Measurements from ENCODE around the gene METRNL.

METRNL gene

DNA sequence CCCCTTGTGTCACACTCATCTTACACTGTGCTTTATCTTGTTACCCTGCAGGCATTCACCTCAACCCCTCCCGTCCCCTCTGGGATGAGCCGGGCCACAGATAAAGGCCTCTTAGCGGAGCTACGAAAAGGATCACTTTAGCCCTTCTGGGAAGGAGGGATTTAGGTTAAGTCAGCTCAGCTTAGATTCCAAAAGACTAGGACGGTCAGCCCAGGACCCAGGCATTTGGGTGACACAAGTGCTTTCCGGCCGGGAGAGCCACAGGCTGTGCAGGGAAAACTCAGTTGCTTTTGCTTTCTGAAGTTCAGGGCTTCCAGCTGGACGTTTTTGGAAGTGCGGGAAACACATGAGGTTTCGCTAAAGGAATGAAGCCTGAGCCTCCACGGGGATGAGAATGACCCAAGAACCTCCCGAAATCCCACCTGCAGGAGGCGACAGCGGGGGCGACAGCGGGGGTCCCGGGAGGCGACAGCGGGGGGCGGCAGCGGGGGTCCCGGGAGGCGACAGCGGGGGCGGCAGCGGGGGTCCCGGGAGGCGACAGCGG, 11.6 kb upstream of the METRNL start:
- no peak for DNase-seq (ENCODE audit: low read depth)

DNA sequence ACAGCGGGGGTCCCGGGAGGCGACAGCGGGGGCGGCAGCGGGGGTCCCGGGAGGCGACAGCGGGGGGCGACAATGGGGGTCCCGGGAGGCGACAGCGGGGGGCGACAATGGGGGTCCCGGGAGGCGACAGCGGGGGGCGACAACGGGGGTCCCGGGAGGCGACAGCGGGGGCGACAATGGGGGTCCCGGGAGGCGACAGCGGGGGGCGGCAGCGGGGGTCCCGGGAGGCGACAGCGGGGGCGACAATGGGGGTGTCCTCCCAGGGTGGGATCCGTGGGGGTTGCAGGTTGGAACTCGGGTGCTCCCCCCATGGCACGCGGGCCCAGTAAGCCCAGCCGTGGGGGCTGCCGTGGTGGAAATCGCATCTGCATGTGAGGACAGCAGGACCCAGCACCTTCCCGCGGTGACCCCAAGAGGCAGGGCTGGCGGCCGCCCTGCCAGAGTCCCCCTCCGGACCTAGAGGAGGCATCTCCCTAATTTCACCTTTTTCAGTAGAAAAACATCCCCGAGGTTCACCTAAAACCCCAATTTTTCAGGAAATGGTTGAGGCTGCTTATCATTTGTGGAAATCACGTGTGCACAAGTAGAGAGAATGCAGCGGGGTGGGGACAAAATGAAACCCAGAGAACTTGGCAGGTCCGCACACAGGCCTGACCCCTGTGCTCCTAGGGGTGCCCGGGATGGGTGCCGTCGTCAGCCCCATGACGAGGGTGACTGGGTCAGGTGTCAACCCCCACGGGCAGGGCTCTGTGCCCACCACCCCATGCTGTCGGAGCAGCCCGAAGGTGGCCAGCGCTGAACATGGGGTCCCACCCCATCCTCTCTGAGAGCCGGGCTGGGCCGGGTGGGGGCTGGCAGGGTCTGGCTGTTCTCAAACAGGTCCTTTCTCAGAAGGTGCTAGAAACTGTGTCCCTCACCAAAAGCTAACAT, 10.5 kb upstream of the METRNL start:
- DNase-seq (ENCODE audit: low read depth) = no peak

DNA sequence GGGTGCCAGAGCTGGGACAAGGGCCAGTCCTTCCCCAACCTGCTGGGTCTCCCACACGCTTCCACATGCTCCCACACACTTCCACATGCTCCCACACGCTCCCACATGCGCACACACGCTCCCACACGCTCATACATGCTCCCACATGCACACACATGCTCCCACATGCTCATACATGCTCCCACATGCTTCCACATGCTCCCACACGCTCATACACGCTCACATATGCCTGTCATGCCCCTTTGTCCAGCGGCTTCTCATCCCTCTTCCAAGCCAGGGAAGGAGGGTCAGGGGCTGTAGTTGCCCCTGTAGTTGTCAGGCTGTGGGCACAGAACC, 9.9 kb upstream of the METRNL start:
- no peak for DNase-seq (ENCODE audit: low read depth)

DNA sequence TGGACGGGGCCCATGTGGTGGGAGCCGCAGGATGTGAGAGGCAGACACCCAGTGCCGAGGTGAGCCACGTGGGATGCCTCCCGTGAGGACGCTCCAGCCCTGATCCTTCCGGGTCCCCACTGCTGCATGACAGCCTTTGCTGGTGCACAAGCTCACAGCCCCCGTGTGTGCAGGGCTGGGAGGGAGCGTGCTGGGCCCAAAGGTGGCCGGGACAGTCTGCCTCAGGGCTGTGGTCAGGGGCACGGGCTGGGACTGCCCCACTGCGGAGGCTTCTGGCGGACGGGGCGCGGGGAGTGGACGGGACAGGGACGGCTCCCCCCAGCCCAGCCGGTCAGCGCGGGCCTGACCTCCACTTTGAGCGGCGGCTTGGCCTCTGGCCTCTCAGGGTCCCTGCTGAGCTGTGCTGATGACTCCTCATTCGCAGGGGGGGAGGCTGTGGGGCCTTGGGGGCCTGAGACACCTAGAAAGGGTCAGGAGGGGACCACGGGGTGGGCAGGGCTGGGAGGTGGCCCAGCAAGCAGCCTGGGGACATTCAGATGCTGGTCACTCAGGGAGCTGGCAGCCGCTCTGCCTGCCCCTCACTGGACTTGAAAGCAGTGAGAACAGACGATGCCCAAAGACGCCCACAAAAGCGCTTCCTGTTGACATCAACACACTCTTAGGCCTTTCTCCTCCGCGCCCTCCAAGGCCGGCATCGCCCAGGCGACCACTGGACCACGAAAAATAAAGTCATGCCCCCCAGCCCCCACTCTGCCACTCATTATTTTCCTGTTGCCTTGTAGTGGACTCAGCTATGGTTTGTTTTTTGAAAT, 9.3 kb upstream of the METRNL start:
- DNase-seq (ENCODE audit: low read depth) = no peak

DNA sequence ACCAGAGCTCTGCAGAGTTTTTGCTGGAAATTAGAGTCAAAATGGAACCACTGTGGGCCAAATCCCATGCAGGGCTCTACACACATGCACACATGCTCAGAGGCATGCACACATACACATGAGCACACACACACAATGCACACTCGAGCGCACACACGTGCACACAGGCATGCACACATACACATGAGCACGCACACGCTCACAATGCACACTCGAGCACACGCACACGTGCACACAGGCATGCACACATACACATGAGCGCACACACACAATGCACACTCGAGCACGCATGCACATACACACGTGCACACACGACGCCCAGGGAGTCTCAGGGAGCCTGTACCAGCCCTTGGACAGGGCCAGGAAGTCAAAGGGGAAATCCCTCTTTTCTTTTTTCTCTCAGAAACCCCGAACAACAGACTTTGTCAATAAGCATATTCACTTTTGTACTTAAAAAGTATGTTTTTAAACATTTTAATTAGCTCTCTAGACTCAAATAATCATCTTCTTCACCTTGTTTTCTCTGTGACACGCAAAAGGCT, 8.5 kb upstream of the METRNL start:
- no peak for DNase-seq (ENCODE audit: low read depth)

DNA sequence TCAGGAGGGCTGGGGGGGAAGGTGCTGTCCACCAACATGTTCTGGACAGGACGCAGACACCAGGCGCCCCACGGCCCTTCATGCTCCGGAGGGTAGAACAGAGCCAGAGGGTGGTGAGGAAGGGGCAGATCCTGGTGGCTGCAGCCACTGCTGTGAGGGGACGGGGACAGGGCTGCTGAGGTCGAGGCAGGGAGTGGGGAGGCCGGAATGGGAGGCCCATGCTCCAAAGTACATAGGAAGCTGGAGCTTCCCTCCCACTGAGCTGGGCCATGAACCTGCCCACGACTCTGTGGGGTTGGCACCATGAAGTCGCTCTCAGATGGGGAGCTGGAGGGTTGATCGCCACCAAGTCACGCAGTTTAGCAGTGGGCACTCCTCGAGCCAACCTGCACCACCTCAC, 8.0 kb upstream of the METRNL start:
- DNase-seq (ENCODE audit: low read depth) = no peak

- no peak for DNase-seq (ENCODE audit: low read depth)
Observed at GRCh38 chr17:83071966-83072562, 7.3 kb upstream of the METRNL start.

DNA sequence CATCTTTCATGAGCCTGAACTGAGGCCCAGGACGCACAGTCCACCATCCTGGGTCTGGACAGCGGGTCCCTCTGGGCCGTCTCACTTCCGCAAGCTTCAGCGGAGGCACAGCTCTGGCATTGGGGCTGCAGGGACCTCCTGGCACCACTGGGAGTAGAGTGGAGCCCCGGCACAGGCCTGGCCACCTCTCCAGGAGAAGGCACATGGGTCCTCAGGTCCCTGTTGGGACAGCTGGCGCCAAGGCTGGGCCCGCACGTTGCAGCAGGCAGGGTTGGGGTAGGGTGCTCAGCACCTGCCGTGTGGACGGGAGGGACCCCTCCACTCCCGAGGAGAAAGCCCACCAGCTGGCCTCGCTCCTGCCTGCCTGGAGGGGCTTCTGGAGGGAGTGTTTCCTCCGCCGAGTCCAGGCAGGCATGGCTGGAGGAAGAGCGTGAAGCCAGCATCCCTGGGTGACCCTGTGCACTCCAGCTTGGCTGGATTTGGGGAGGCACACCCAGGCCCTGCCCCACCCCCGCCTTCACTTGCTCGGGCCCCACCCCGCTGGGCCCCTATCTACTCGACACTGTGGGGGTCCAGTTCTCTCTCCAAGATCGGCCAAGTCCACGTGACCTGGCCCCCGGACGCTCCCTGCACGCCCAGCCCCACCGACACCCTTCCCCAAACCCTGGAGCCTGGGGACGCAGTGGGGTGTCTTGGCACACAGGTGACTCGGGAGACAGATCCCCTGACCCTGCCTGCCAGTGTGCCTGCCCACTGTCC, 6.6 kb upstream of the METRNL start:
- DNase-seq (ENCODE audit: low read depth) = no peak

DNA sequence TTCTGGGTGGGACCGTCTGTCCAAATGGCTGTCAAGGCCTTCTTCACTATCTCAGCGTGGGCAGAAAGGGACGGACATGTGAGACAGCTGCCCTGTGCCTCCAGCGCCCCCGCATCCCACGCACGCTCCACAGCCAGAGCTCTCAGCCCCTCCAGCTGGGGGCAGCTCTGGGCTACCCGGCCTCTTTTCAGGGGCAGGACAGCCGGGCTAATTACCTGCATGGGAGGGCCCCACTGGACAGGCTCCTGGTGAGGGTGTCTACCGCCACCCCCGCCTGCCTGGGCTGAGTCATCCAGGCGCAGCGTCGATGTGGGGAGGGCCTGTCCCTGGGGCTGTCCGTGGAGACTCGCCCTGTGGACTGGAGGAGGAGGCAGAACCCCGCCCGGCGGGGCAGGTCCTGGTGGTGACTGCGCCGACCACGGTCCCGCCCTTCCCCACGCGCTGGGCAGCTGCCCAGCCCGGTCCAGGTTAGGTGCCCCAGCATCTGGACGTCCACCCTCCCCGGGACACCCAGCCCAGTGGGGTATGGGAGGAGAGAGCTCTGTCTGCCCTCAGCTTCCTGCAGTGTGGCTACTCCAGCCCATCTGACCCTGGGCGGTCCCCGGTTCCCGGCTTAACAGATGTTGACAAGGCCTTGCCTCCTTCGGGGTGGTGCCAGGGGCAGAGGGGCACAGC, 5.9 kb upstream of the METRNL start:
- DNase-seq (ENCODE audit: low read depth) = no peak

DNA sequence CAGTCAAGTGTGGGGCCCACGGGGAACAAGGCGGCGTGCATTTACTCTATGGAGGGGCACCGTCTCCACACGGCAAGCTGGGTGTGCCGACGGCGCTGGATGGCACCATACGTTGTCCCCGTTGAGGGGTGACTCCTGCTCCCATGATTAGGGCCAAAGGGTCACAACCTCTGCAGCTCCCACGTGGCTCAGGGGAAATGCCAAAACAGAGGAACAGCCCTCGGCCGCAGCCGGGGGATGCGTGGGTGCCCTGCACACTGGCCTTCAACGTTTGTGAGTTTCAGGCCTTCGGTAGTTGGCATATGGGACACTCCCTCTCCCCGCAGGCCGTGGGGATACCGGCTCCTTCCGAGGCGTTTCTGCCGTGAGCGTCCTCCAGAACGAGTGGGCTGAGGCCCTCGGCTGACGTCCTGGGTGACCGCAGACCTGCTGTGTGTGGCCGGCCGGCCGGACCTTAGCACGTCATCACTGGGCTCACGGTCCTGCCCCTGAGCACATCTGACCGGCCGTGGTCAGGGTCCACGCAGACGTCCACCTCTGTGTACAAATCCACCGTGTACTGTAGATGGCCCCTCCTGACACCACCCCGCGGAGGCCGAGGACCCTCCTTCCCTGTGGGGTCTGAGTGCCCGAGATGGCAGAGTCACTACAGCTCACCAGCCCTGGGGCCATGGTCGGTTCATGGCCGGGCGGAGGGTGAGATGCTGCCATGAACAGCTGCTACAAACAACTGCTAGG, 4.8 kb upstream of the METRNL start:
- no peak for DNase-seq (ENCODE audit: low read depth)

DNA sequence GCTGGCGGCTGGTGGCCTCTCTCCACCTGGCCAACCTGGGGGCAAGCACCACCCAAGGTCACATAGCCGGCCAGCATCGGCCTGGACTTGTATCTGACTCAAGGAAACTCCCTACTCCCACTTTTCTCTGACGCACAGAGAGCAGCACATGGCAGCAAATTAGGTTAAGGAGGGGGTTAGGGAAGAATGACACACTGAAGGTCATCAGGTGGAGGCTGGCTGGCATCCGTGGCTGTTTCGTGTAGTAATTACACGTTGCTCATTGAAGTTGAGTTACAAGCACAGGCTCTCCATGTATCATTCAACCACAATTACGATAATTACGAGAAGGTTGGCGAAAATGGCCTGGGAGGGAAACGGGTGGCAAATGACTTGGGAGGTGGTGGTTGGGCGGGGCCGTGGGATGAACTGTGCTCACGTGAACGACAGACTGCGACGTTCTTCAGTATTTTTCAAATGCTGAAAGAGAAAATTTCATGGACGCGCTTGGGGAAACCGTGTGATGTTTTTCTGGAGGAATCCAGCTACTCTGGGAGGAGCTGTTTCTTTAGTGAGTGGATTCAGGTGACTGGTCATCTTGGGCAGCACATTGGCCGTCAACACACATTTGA, 4.0 kb upstream of the METRNL start:
- DNase-seq (ENCODE audit: low read depth) = no peak

GRCh38 chr17:83076938-83077337, 2.5 kb upstream of the METRNL start:
- no peak for DNase-seq (ENCODE audit: low read depth)

DNA sequence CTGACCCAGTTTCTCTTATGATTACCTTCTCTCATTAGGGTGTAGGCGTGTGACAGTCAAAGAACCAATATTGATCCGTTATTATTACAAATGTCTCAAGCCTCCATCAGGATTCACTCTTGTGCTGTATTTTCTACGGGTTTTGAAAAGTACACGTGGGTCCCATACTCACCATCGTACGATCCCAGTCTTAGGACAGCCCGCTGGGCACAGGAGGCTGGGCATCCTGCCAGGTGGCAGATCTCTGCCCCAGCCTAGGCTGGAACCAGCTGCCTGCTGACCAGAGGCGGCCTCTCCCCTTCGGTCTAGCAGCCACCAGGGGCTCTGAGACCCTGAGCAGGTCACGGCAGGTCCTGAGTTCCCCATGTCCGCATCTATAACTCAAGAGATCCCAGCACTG, 2.0 kb upstream of the METRNL start:
- no peak for DNase-seq (ENCODE audit: low read depth)

- DNase-seq (ENCODE audit: low read depth) = no peak
Observed at GRCh38 chr17:83077939-83078338, 1.5 kb upstream of the METRNL start.

- no peak for DNase-seq (ENCODE audit: low read depth)
Observed at GRCh38 chr17:83078378-83079351, 744 bp upstream of the METRNL start.

GRCh38 chr17:83079766-83080578, 563 bp downstream of the METRNL start:
- DNase-seq (ENCODE audit: low read depth) = peak; percentile 18

- DNase-seq (ENCODE audit: low read depth) = no peak
Observed at GRCh38 chr17:83080579-83080857, 1.1 kb downstream of the METRNL start.
